ENCODE results near the gene SPTLC2.
A peak's percentile ranks its signal among the peaks of the same experiment; 100 is the strongest.

The SPTLC2 gene

DNA sequence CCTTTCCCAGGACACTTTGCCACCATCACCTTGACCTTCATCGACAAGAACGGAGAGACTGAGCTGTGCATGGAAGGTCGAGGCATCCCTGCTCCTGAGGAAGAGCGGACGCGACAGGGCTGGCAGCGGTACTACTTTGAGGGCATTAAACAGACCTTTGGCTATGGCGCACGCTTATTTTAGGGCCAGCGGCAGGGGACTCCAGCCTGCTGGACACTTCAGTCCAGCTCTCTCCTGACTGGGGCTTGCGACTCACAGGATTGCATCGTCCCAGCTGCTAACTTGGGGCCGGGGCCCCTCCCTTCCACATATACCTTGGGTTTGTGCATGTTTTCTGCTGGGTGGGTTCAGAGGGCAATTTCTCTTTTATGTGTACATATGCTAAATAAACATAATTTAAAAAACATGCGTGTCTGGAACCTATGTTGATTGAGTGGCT, 147.4 kb downstream of the SPTLC2 start:
- peak; percentile 5 for DNase-seq (ENCODE audit: low read depth)

- no peak for DNase-seq (ENCODE audit: low read depth)
Observed at GRCh38 chr14:77467801-77468200, 148.6 kb downstream of the SPTLC2 start.

DNA sequence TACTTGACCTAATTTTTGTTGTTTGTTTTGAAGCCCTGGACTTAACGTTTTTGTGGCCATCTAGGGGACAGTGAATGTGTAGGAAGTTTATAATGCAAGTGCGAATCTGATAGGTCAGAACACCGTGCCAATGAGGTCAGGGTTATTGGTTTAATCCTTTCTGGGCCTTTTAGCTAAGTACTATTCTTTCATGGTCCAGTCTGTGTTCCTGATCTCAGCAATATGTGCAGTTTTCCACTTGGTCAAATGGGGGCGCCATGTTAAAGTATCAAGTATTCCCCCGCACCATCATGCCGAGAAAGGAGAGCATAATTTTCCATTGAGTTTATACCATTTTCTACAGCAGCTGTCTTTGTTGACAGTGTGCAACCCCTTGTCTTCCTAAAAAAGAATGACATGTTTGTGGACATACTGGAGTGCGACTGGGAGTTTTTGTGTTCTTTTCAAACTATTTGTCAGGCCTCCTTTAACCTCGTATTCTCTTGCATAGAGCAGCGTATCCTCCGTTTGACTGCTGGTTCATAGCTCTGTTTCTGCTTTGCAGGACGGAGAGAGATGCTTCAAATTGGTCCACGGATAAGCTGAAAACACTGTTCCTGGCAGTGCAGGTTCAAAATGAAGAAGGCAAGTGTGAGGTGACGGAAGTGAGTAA, 157.2 kb downstream of the SPTLC2 start:
- DNase-seq (ENCODE audit: low read depth) = peak; percentile 72

DNA sequence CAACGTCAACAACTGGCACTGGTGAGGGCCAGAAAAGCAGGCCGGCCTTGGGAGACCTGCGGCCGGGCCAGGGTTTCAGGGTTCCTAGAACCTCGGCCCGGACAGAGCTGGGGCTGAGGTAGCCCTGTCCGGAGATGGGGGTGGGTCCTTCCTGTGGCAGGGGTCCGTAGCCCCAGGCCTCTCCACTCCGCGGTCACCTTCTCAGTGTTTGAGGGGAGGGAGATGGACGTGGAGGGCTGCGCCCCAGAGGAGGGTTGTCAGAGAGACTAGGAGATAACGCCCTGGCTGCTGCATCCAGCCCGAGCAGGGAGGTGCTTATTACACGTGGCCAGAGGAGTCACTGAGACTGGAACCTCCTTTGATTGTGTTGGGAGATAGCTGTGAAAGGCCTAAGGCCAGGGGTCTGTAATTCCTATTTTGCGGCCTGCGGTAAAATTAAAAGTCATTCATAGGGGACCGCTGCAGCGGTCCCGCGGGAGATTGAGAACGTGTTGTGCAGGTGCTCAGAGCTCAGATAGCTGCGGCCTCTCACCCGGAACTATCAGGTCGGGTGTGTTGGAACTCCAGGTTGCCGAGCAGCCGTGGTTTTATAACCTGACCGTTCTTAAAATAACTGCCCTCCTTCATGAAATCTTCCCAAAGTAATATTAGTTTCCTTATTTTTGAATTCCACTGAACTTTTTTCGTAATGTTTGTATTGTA, 158.0 kb downstream of the SPTLC2 start:
- peak; percentile 46 for DNase-seq (ENCODE audit: low read depth)

GRCh38 chr14:77457522-77458248, 158.8 kb downstream of the SPTLC2 start, which contains the start of the genes AHSA1 and VIPAS39:
Gene AHSA1, plus strand, starts transcription at chr14:77458093. Its CDS starts 97 bp downstream, at chr14:77458190.
Gene VIPAS39, minus strand, starts transcription at chr14:77457601. Its CDS starts 3,499 bp downstream, at chr14:77454102.
- DNase-seq (ENCODE audit: low read depth) = peak; percentile 100

DNA sequence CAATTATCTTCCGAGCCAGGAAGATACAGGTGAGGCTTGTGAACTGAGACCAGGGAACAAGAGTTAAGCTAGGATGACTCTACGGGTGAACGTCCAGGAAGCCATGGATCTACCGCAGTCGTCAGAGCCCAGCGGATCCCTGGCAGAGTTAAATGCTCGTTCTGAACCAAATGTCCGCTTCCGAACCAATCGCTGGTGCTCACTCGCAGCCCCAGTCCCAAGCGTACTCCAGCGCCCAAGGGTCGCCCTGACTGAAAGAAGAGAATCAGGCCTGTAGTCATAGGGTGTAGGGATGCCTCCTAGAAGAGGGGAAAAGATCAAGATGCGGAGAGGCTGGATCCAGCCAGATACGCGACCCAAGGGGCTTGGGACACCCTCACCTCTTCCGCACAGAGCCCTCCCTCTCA, 159.3 kb downstream of the SPTLC2 start:
- peak; percentile 36 for DNase-seq (ENCODE audit: low read depth)
